HepG2 (cell line): ENCODE measurements around the gene ABCG8. TPM values are rescaled to one million over a fixed set of nuclear protein-coding genes. Genes with fewer than 3 reads are reported as not detected.

Experiments used
- ETV6 ChIP-seq: sonication (generic); formaldehyde crosslinking; conservative IDR thresholded peaks from 2 replicates; pipeline ENCODE4 v1.4.0; 2020; ENCODE audit warnings: missing genetic modification reagents
- EZH2 ChIP-seq: conservative IDR thresholded peaks from 2 replicates; pipeline ENCODE4 v1.6.1; 2012; ENCODE audit warnings: mild to moderate bottlenecking, low read depth, low read length, moderate library complexity
- FOXM1 ChIP-seq: sonication (generic); formaldehyde crosslinking; IDR thresholded peaks from 2 replicates; pipeline ENCODE4 v1.5.0; 2020; ENCODE audit warnings: missing genetic modification reagents
- HNRNPLL ChIP-seq: fragments of 200-400 bp; formaldehyde crosslinking; IDR thresholded peaks from 2 replicates; pipeline ENCODE4 v1.6.1; 2017; ENCODE audit warnings: mild to moderate bottlenecking, low read depth, low read length; ENCODE audit not compliant: poor library complexity, severe bottlenecking
- POLR2G ChIP-seq: fragments of 200-400 bp; formaldehyde crosslinking; IDR thresholded peaks from 2 replicates; pipeline ENCODE4 v1.6.1; 2018; ENCODE audit warnings: mild to moderate bottlenecking, low read depth, low read length, moderate library complexity
- SAP130 ChIP-seq: IDR thresholded peaks from 2 replicates; pipeline ENCODE4 v1.6.1; 2016; ENCODE audit warnings: low read depth
- SMAD3 ChIP-seq: sonication (generic); formaldehyde crosslinking; IDR thresholded peaks from 2 replicates; pipeline ENCODE4 v1.4.0; 2020; ENCODE audit warnings: missing genetic modification reagents
- SSRP1 ChIP-seq: IDR thresholded peaks from 2 replicates; pipeline ENCODE4 v1.6.1; 2016; ENCODE audit warnings: control low read depth
- TCF12 ChIP-seq, 2 experiments: fragments of 450-650 bp in 1 of 2; sonication (generic) in 1 of 2; formaldehyde crosslinking in 1 of 2; IDR thresholded peaks; 2 replicates each; pipeline versions ENCODE4 v1.6.1 to v1.8.0; 2017 to 2022; ENCODE audit warnings: antibody characterized with exemption in 1 of 2, mild to moderate bottlenecking in 1 of 2, missing genetic modification reagents in 1 of 2, moderate library complexity in 1 of 2
- ZNF296 ChIP-seq: sonication (generic); formaldehyde crosslinking; conservative IDR thresholded peaks from 2 replicates; pipeline ENCODE4 v1.5.0; 2020; ENCODE audit warnings: mild to moderate bottlenecking, missing genetic modification reagents
- ZNF766 ChIP-seq: sonication (generic); formaldehyde crosslinking; IDR thresholded peaks from 2 replicates; pipeline ENCODE4 v1.5.0; 2020; ENCODE audit warnings: missing genetic modification reagents, borderline replicate concordance
- polyA plus RNA-seq, 8 experiments: library from polyadenylated mRNA; depleted of rRNA in 3 of 8; stranded (reverse) in 7 of 8; unstranded in 1 of 8; fragments of >200 nt; fragmentation: Illumina TruSeq in 4 of 8; extraction: Trizol in 4 of 8; gene quantifications; 2 replicates each; pipeline versions ENCODE4 v1.2.1 to v1.2.3, GENCODE V29; 2011 to 2016; ENCODE audit warnings: low read depth in 4 of 8, missing spikeins in 1 of 8, mixed read lengths in 1 of 8; ENCODE audit not compliant: insufficient read depth in 1 of 8
- total RNA-seq, 5 experiments: library from RNA; depleted of rRNA; stranded (reverse); fragments of >200 nt; fragmentation: Illumina TruSeq; extraction: Trizol; gene quantifications; 2 replicates each; pipeline ENCODE4 v1.2.3, GENCODE V29; 2016; ENCODE audit warnings: low read depth in 1 of 5
- TF ChIP-seq, protein P1 (sequence below), 2 experiments: sonication (generic) in 1 of 2; formaldehyde crosslinking in 1 of 2; IDR thresholded peaks; 2 replicates each; pipeline versions ENCODE4 v1.5.1 to v1.6.1; 2011 to 2020; ENCODE audit warnings: borderline replicate concordance in 1 of 2, low read depth in 1 of 2, low read length in 1 of 2, mild to moderate bottlenecking in 1 of 2, missing genetic modification reagents in 1 of 2, moderate library complexity in 1 of 2
- TF ChIP-seq, protein P2 (sequence below), 2 experiments: IDR thresholded peaks; 2 replicates each; pipeline ENCODE4 v1.6.1; 2011 to 2012; ENCODE audit warnings: low read length in 2 of 2, borderline replicate concordance in 1 of 2, low read depth in 1 of 2, mild to moderate bottlenecking in 1 of 2, moderate library complexity in 1 of 2
- TF ChIP-seq, protein P3 (sequence below), 2 experiments: sonication (generic) in 1 of 2; formaldehyde crosslinking in 1 of 2; IDR thresholded peaks; 2 replicates each; pipeline versions ENCODE4 v1.4.0 to v1.6.1; 2018 to 2020; ENCODE audit warnings: missing genetic modification reagents in 2 of 2, borderline replicate concordance in 1 of 2, low read depth in 1 of 2, mild to moderate bottlenecking in 1 of 2, missing biosample characterization in 1 of 2
- TF ChIP-seq, protein P4 (sequence below): IDR thresholded peaks from 2 replicates; pipeline ENCODE4 v1.6.1; 2012; ENCODE audit warnings: low read depth, low read length, improper control_type of control experiment
- TF ChIP-seq, protein P5 (sequence below): IDR thresholded peaks from 2 replicates; pipeline ENCODE4 v1.6.1; 2016; ENCODE audit warnings: low read depth

Gene ABCG8
- total and polyA plus RNA-seq, 2 of the 13 experiments (the other 11 are each of a cell fraction or from before 2014, with no cell fraction given), result 8.1 to 8.8 TPM

DNA sequence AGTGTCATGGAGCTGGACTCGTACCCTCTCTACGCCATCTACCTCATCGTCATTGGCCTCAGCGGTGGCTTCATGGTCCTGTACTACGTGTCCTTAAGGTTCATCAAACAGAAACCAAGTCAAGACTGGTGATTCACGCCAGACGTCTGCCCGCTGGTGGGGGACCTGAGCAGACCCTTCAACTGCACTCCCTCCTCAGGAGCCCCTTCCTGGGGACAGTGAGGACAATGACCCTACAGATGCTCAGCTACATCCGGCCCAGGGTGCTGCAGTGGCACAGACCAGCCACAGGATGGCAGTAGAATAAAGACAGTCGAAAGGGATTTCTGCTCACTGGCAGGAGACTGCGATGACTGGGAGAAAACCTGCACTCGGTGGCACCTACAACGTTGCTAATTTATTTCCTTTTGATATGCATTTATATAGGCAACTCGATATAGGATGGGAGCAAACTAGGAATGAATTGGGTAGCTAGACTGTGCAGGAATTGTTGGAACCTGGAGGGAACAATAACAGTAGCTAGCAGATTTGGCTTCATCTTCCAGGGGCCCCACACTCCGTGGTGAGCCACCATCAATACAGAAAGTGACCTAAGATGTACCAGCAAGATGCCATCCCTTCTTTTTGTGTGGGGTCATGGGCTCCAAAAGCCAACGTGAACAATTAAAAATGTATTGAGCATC lies 39.2 kb downstream of the ABCG8 start (continued):
- TF ChIP-seq, protein P1, sequence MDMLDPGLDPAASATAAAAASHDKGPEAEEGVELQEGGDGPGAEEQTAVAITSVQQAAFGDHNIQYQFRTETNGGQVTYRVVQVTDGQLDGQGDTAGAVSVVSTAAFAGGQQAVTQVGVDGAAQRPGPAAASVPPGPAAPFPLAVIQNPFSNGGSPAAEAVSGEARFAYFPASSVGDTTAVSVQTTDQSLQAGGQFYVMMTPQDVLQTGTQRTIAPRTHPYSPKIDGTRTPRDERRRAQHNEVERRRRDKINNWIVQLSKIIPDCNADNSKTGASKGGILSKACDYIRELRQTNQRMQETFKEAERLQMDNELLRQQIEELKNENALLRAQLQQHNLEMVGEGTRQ (IDR thresholded peaks at IDR 0.05; ENCODE audit: low read depth, low read length), result no peak
- TF ChIP-seq, protein P1 (CRISPR knock-in tag; IDR thresholded peaks at IDR 0.05; ENCODE audit: borderline replicate concordance), result no peak
- no peak for TF ChIP-seq ZNF296 (CRISPR knock-in tag)
- TF ChIP-seq POLR2G, result no peak
- TF ChIP-seq, protein P2, sequence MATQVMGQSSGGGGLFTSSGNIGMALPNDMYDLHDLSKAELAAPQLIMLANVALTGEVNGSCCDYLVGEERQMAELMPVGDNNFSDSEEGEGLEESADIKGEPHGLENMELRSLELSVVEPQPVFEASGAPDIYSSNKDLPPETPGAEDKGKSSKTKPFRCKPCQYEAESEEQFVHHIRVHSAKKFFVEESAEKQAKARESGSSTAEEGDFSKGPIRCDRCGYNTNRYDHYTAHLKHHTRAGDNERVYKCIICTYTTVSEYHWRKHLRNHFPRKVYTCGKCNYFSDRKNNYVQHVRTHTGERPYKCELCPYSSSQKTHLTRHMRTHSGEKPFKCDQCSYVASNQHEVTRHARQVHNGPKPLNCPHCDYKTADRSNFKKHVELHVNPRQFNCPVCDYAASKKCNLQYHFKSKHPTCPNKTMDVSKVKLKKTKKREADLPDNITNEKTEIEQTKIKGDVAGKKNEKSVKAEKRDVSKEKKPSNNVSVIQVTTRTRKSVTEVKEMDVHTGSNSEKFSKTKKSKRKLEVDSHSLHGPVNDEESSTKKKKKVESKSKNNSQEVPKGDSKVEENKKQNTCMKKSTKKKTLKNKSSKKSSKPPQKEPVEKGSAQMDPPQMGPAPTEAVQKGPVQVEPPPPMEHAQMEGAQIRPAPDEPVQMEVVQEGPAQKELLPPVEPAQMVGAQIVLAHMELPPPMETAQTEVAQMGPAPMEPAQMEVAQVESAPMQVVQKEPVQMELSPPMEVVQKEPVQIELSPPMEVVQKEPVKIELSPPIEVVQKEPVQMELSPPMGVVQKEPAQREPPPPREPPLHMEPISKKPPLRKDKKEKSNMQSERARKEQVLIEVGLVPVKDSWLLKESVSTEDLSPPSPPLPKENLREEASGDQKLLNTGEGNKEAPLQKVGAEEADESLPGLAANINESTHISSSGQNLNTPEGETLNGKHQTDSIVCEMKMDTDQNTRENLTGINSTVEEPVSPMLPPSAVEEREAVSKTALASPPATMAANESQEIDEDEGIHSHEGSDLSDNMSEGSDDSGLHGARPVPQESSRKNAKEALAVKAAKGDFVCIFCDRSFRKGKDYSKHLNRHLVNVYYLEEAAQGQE (IDR thresholded peaks at IDR 0.05; ENCODE audit: borderline replicate concordance in 1 of 2, low read depth in 1 of 2, low read length in 2 of 2), result no peak
- TF ChIP-seq, protein P3, sequence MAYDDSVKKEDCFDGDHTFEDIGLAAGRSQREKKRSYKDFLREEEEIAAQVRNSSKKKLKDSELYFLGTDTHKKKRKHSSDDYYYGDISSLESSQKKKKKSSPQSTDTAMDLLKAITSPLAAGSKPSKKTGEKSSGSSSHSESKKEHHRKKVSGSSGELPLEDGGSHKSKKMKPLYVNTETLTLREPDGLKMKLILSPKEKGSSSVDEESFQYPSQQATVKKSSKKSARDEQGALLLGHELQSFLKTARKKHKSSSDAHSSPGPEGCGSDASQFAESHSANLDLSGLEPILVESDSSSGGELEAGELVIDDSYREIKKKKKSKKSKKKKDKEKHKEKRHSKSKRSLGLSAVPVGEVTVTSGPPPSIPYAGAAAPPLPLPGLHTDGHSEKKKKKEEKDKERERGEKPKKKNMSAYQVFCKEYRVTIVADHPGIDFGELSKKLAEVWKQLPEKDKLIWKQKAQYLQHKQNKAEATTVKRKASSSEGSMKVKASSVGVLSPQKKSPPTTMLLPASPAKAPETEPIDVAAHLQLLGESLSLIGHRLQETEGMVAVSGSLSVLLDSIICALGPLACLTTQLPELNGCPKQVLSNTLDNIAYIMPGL (CRISPR knock-in tag; IDR thresholded peaks at IDR 0.05; ENCODE audit: borderline replicate concordance in 1 of 2, low read depth in 1 of 2), result 0 out of 4 replicates have a peak, but pooled peaks of 1 of the 2 experiments have one; percentile 30
- no peak for TF ChIP-seq EZH2
- no peak for TF ChIP-seq TCF12 (IDR thresholded peaks at IDR 0.05)
- no peak for TF ChIP-seq TCF12 (CRISPR knock-in tag; IDR thresholded peaks at IDR 0.05)
- no peak for TF ChIP-seq ETV6 (CRISPR knock-in tag)
- TF ChIP-seq, protein P4, sequence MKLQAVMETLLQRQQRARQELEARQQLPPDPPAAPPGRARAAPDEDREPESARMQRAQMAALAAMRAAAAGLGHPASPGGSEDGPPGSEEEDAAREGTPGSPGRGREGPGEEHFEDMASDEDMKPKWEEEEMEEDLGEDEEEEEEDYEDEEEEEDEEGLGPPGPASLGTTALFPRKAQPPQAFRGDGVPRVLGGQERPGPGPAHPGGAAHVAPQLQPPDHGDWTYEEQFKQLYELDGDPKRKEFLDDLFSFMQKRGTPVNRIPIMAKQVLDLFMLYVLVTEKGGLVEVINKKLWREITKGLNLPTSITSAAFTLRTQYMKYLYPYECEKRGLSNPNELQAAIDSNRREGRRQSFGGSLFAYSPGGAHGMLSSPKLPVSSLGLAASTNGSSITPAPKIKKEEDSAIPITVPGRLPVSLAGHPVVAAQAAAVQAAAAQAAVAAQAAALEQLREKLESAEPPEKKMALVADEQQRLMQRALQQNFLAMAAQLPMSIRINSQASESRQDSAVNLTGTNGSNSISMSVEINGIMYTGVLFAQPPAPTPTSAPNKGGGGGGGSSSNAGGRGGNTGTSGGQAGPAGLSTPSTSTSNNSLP, result peak; percentile 65; the same call in 1 of the 2 replicates
- TF ChIP-seq SSRP1 (CRISPR knock-in tag), result 0 out of 2 replicates have a peak, but pooled peaks have one; percentile 40
- TF ChIP-seq ZNF766, result no peak
- TF ChIP-seq SMAD3, result no peak
- TF ChIP-seq, protein P5, sequence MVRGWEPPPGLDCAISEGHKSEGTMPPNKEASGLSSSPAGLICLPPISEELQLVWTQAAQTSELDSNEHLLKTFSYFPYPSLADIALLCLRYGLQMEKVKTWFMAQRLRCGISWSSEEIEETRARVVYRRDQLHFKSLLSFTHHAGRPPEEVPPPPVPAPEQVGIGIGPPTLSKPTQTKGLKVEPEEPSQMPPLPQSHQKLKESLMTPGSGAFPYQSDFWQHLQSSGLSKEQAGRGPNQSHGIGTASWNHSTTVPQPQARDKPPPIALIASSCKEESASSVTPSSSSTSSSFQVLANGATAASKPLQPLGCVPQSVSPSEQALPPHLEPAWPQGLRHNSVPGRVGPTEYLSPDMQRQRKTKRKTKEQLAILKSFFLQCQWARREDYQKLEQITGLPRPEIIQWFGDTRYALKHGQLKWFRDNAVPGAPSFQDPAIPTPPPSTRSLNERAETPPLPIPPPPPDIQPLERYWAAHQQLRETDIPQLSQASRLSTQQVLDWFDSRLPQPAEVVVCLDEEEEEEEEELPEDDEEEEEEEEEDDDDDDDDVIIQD (CRISPR knock-in tag), result no peak
- no peak for TF ChIP-seq HNRNPLL
- no peak for TF ChIP-seq SAP130
- no peak for TF ChIP-seq FOXM1 (CRISPR knock-in tag)
